ENCODE results near the gene MTFR1L.
"Not testable (repeated sequence)": the region's sequence is repeated elsewhere in the genome, so short reads cannot be mapped to it uniquely, and the experiment has no call there.

Gene MTFR1L

DNA sequence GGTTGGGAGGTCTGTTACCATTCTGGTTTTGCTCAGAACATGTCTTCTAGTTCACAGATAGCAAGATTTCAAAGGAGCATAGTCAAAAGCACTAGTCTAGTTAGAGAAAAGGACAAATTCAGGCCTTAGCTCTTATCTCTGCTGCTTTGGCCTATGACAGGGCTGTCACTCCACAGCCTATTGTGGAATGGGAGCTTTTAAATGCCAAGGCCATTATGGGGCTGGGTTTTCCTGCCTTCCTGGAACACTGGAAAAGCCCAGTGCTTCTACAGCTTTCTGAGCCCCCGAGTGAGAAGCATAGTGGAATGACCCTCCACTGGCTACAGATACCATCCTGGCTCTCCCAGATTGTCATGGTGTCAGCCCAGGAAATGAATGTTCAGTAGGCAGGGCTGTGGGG lies 9.3 kb downstream of the MTFR1L start:
- DNase-seq: no peak

DNA sequence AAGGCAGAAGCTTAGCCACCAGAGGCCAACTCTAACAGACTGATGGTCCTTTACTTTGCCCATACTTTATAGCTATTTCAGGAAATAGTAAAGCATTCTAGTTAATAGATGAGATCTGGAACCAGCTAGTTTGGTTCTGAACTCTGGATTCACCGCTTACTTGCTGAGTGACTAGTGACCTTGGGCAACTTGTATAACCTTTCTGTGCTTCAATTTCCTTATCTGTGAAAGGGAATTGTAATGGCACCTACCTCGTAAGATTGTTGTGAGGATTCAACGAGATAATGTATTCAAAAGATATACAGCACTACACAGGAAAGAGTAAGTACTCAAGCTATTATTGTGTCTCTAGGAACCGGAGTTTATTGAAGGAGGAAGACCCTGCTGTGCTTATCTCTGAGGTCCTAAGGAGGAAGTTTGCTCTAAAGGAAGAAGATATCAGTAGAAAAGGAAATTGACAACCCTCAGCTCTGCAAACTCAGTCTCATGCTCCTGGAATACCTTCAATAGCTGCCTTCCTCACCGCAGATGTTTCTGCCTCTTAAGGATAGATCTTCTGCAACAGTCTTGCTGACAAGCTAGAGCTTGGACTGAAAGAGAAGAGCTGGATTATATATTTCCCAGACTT lies 11.9 kb downstream of the MTFR1L start:
- DNase-seq: no peak

DNA sequence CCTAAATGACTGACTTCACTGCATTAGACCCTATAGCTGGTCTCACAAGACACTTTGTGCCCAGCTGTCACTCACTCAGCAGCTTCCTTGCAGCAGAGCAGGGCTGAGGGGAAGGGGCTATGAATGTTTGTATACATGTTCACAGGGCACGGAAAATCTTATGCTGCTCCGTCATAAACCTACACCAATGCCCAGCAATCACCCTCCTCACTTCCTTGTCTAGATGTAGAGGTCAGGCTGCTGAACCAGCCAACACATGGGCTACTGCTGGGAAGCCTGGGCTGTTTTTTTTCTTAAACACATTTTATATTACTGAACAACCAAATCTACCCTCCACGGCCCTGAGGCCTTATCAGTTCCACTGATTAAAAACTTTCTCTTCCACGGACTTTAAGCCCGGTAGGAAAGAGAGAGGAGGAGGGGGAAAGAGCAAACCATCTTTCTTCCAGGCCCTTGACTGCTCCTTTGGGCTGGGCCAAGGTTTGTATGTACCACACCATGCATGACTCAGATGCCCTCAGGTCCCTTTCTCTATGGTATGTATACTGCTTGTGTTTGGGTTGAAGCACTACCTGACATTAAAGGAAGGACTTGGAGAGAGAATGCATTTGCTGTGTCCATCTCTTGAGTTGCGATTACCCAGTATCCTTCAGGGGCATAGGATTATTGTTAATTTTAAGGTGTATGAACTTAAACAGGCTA lies 12.7 kb downstream of the MTFR1L start:
- no peak for DNase-seq

- DNase-seq: no peak
Measured at GRCh38 chr1:25833158-25833557, 13.4 kb downstream of the MTFR1L start.

- DNase-seq: no peak
Measured at GRCh38 chr1:25834894-25835293, 15.1 kb downstream of the MTFR1L start.

GRCh38 chr1:25836695-25837094 lies 16.9 kb downstream of the MTFR1L start:
- DNase-seq: no peak

DNA sequence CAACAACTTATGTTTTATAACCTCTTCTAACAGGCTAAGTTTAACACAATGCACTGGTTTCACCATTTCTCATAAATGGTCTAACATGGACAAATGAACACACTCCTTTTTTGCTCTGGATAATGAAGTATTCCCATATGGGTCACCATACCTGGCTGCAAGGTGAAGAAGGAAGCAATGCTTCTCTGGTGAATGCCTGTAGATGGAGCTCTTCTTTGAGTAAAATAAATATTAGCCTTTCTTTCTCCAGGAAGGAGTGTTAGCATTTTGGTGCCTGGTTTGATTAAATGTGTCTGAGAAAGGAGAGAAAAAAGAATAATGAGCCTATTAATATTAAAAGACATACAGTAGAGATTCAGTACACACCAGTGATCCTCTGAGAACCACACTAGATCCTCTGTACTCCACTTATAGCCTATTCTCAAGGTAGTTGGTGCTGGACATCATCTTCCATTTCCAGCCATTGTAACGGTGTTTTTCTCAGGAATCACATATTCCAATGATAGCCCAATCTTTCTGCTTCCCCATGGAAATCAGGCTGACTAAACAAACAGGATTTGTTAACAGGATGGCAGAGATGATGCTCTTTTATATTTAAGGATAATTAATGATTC lies 17.6 kb downstream of the MTFR1L start:
- no peak for DNase-seq

GRCh38 chr1:25839808-25840207 lies 20.1 kb downstream of the MTFR1L start:
- DNase-seq: not testable (repeated sequence)

- DNase-seq: no peak
Measured at GRCh38 chr1:25843483-25843882, 23.7 kb downstream of the MTFR1L start.

DNA sequence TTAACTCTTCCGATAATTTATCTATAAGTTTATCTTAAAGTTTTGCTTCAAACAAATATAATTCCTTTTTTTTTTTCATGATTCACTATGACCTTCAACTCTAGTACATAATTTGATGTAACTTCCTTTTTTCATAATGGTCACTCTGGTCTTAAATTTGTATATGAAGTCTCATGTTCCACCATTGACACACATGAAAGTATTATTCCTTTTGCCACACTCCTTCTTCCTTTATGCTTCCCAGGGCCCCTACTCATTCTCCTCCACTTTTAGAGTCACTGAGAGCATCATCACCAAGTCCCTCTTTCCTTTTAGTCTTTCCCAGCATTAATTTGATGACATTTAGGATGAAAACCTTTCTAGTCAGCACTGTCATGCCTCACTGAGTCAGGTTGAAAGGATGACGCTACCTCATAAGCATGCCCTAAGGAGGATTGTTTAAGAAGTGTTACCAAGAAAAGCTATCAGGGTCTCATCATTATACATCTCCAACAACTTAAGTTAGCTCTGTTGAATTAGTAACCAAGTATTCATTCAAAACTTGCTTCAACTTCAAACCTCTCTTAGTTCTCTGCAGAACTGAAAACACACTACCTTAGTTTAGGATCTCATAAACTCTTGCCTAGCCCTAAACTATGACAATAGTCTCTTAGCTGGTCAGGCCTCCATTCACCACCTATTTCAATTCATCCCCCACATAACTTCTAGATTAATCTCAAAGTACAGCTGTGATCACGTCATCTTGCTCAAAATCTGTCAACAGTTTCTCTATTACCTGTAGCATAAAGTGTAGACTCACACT lies 25.0 kb downstream of the MTFR1L start:
- no peak for DNase-seq

DNA sequence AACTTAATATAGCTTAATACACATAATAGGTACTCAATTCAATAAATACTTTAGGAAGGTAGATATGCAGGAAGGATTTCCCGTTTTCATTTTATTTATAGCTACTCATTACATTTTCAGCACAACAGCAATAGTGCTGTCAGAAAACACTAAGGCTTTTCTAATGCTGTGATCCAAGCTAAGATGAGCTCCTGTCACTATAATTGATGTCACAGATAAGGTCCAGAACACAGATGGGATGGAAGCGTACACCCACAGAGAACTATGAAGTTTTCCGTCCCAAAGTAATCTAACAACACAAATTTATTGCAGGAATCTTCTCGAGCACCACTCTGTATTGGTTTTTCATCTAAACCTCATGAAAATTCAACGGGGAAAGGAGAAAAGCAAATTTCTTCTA lies 25.9 kb downstream of the MTFR1L start:
- no peak for DNase-seq

GRCh38 chr1:25847929-25848328 lies 28.2 kb downstream of the MTFR1L start:
- DNase-seq: no peak

DNA sequence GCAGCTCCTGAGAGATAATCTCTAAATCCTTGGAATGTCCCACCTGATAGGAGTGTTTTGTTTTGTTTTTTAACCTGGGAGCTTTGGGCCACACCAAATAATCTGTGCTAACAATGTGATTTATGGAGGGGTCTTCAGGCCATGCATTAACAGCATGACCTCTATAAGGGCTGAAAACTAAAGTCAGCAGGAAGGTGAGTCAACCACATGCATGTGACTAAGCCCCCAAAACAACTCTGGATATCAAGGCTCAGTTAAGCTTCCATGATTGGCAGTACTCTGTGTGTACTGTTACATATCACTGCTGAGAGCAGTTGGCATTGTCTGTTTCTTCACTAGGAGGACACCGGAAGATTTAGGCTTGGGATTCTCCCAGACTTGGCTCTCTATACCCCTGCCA lies 28.8 kb downstream of the MTFR1L start:
- DNase-seq: no peak

DNA sequence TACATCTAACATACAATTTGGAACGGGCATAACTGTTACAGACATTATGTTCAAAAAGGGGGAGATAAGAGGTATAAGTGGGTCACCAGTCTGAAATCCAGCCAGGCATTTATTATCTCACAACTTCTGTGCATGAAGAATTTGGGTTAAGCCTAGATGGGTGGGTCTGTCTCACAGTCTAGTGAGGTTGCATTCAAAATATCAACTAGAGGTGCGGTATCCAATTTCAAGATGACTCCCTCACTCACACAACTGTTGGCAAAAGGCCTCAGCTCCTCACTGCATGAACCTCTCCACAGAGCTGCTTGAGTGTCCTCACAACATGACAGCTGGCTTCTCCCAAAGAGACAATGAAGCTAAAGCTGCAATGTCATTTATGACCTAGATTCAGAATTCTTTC lies 34.8 kb downstream of the MTFR1L start:
- DNase-seq: peak; percentile 89

DNA sequence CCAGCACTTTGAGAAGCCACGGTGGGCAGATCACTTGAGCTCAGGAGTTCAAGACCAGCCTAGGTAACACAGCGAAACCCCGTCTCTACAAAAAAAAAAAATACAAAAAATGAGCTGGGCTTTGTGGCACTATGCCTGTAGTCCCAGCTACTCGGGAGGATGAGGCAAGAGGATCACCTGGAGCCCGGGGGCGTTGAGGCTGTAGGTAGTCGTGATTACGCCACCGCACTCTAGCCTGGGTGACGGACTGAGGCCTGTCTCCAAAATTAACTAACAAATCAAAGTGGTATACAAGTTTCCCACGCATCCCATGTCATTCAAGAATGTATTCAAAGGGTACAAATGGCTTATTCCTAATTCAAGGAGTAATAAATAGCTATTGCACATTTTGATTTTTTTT lies 37.1 kb downstream of the MTFR1L start:
- DNase-seq: no peak

DNA sequence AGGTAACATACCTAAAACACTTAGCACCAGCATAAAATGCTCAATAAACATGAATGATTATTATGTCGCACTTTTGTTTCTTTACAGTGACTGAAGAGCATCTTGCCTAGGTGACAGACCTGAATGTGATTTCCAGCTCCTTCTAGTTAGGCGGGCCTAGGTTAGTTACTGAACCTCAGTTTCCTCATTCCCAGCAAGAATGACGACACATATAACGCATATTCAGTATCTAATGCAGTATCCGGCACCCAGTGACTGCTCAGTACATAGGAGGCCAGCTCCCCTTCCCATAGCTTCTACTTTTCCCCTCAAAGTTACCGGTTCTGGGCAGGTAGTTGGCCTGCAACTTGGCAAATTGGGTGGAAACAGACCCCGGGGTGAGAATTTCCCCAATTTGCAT lies 38.7 kb downstream of the MTFR1L start:
- DNase-seq: no peak

DNA sequence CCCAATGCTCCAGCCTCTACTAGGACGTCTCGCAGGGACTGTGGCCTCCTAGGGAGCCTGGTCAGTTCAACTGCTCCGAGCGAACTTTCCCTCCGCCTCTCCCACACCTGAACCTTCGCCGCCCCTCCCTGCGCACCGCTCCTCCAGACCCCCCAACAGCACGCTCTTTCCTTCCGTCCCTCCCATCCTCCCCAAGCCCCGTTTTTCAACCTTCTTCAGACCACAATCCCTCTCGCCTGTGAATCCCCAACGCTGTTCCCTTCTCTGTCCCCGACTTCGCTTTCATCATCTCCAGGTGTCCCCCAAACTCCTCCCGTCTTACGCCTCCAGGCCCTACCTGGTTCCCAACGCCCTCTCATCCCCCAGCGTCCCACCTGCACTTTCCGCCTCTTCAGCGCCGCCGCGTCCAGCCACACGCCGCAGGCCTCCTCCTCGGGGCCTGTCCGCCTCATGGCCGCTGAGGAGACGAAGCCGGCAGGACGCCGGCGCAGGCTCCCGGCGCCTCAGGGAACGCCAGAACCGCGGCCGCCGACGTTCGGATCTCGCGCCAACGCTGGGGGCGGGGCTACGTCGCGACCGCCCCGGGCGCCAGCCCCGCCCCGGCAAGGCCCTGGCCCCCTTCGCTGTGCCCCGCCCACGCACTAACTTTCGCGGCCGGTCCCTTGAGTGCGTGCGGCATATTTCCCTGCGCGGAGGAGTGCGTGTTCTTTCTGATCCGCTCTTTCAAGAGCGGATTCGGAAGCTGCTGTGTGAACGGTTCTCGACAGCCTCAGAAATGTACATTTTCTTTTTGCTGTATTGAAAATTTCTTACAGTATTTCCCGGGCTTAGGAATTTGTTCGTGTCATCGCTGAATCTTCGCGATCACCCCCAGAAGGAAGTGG lies 39.4 kb downstream of the MTFR1L start, which contains the start of gene AUNIP:
AUNIP (minus strand) TSS at position 552 of the 884 bp plus-strand sequence; CDS start at position 452, 100 bp downstream.
- DNase-seq: peak; percentile 74

- no peak for DNase-seq
Measured at GRCh38 chr1:25861316-25862286, 41.8 kb downstream of the MTFR1L start.

DNA sequence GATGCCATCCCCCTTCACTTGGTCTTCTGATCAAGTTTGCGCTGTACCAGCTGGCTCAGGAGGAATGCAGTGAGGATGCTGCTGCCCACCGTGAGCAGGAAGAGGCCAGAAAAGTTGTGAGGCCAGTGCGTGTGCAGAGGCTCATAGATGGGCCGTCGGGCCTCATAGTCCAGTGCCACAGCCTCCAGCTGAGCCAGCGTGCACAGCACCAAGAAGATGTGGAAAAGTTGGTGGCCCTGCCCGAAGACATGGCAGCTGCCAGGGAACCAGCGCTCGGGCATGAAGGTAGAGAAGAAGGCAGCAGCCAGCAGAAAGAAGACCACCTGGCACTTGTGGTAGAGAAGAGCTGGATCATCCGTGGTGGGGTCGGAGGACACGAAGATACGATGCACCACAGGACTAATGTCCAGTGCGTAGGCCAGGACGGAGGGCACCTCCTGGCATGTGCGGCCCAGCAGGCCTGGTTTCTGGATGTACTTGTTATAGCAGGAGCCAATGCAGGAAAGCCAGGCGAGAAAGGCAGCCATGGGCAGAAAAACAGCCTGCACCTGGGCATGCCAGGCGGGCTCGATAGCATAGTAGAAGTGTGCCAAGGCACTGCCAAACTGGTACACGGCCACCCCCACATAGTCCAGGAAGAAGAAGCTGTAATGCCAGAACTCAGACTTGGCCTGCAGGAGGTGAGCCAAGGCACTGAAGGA lies 43.2 kb downstream of the MTFR1L start:
- no peak for DNase-seq

- no peak for DNase-seq
Measured at GRCh38 chr1:25863486-25864262, 43.9 kb downstream of the MTFR1L start.

All from NCI-H1092 (cell line).